HL-60 (cell line): ENCODE data around the gene TMEM151A.

Experiments used
- CTCF ChIP-seq: IDR thresholded peaks from one replicate; pipeline ENCODE4 v1.5.1; 2011; ENCODE audit warnings: low read length, control low read depth, inconsistent platforms; ENCODE audit not compliant: insufficient read depth
- GABPA ChIP-seq: IDR thresholded peaks from 2 replicates; pipeline ENCODE4 v1.6.1; 2012; ENCODE audit warnings: low read depth
- POLR2AphosphoS5 ChIP-seq: IDR thresholded peaks from 2 replicates; pipeline ENCODE4 v1.6.1; 2012; ENCODE audit warnings: low read depth

GRCh38 chr11:66259956-66260355 is 31.7 kb upstream of the TMEM151A start:
- TF ChIP-seq CTCF (no peak), POLR2AphosphoS5 (no peak), GABPA (no peak)
